ENCODE results near the gene FOXP1. TPM values are rescaled to one million over a fixed set of nuclear protein-coding genes. Genes with fewer than 3 reads are reported as not detected.
A peak's percentile ranks its signal among the peaks of the same experiment; 100 is the strongest.

The FOXP1 gene
- total and polyA plus RNA-seq, 9 of the 15 experiments (the other 6 are each of a cell fraction or from before 2014, with no cell fraction given), result 7.7 to 34.5 (median 13.7) TPM

- Histone ChIP-seq H3K27ac (ENCODE audit: extremely low read depth, low read depth, low read length) (no peak overlapping the region), H3K4me3 (no peak overlapping the region), H3K79me2 (ENCODE audit: control insufficient read depth, insufficient read depth, low read length) (peaks cover 32% of the 10 kb centered on the region), H3K36me3 (ENCODE audit: control insufficient read depth, insufficient read depth, low read length) (peaks cover 33% of the 10 kb centered on the region), H3K27me3 (ENCODE audit: control insufficient read depth in 2 of 2, insufficient read depth in 2 of 2, low read length in 2 of 2) (no peaks in the 10 kb centered on the region), H3K9ac (ENCODE audit: insufficient read depth in 1 of 2, low read depth in 2 of 2, low read length in 2 of 2) (no peak overlapping the region), H4K20me1 (replicated peaks; ENCODE audit: control insufficient read depth, insufficient read depth, low read length) (no peaks in the 10 kb centered on the region), H3K4me1 (replicated peaks in 1 of 2; ENCODE audit: control insufficient read depth in 2 of 2, insufficient read depth in 2 of 2, low read length in 2 of 2) (peaks cover 0 to 13% of the 10 kb centered on the region in 2 experiments; a peak in 3 of 5 replicates), H3K9me1 (ENCODE audit: control insufficient read depth, insufficient read depth, low read length) (no peaks in the 10 kb centered on the region), H2AFZ (ENCODE audit: low read depth, low read length) (no peak overlapping the region), H3K9me3 (replicated peaks; ENCODE audit: control insufficient read depth, insufficient read depth, low read depth, low read length) (no peaks in the 10 kb centered on the region), H3K4me2 (ENCODE audit: insufficient read depth, low read length) (no peak overlapping the region)
- in situ Hi-C loops (cut with MboI), result no loop called here
- no peak for FAIRE-seq
- intact Hi-C loops (cut with micrococcal nuclease), result no loop called here
- ChIA-PET CTCF (ENCODE audit: low intra/inter-chr PET ratio) (no interaction called here), POLR2A (interaction anchor here (0.6 kb wide), 1 partner anchor 71 kb away, joined by 3 read pairs; no protein-coding TSS in a partner anchor)
- BruUV-seq (replicated peaks), result no TSS peak
- ATAC-seq, result no peak
- no peak for TF ChIP-seq ZNF79 (CRISPR knock-in tag; IDR thresholded peaks at IDR 0.05; ENCODE audit: low read depth)
- no peak for TF ChIP-seq CEBPG (CRISPR knock-in tag; IDR thresholded peaks at IDR 0.05)
- peak in 1 of 2 experiments; percentile 37; a peak in 1 of 4 replicates for TF ChIP-seq CEBPG (tag; conservative IDR thresholded peaks at IDR 0.05 in 1 of 2, IDR thresholded peaks at IDR 0.05 in 1 of 2)
- no peak for TF ChIP-seq DEAF1 (CRISPR knock-in tag; IDR thresholded peaks at IDR 0.05)
- TF ChIP-seq CC2D1A (IDR thresholded peaks at IDR 0.05), result no peak
- TF ChIP-seq ATF3 (IDR thresholded peaks at IDR 0.05), result peak; percentile 65
- TF ChIP-seq ATF3 (CRISPR knock-in tag; conservative IDR thresholded peaks at IDR 0.05), result no peak
- TF ChIP-seq SREBF1 (IDR thresholded peaks at IDR 0.05; ENCODE audit: borderline replicate concordance, low read depth, low read length), result no peak
- no peak for TF ChIP-seq SIX5 (IDR thresholded peaks at IDR 0.05; ENCODE audit: borderline replicate concordance in 1 of 2, insufficient read depth in 1 of 2, low read depth in 1 of 2, low read length in 2 of 2)
- TF ChIP-seq HNRNPH1 (optimal IDR thresholded peaks at IDR 0.05; ENCODE audit: low read depth, low read length), result no peak
- no peak for TF ChIP-seq EP400 (IDR thresholded peaks at IDR 0.05)
- TF ChIP-seq PTTG1 (tag; IDR thresholded peaks at IDR 0.05; ENCODE audit: low read depth), result no peak
- TF ChIP-seq NR4A1 (CRISPR knock-in tag; IDR thresholded peaks at IDR 0.05), result no peak
- TF ChIP-seq NR4A1 (tag; IDR thresholded peaks at IDR 0.05), result no peak
- TF ChIP-seq XRCC5 (IDR thresholded peaks at IDR 0.05; ENCODE audit: low read depth, low read length), result no peak
- no peak for TF ChIP-seq PURB (CRISPR knock-in tag; IDR thresholded peaks at IDR 0.05; ENCODE audit: low read depth)
- 77% methylated on average over 10 of the region's 11 CpGs for WGBS (ENCODE audit: insufficient coverage, low coverage, missing lambda C conversion rate)
- no peak for DNase-seq (ENCODE audit: extremely low read depth in 1 of 4, low spot score in 3 of 4)
Observed at GRCh38 chr3:71055257-71056001, 528.1 kb downstream of the FOXP1 start.
